CD14-positive monocyte (primary cell): ENCODE data around the gene TMEM192. TPM values are rescaled to one million over a fixed set of nuclear protein-coding genes. Genes with fewer than 3 reads are reported as not detected.

ENCODE experiments used
- DNase-seq, 3 donors: peaks; one replicate each; pipeline ENCODE4 v3.0.0-alpha.2; 2011 to 2022
- H2AFZ ChIP-seq: 2 replicates; pipeline ENCODE4 v1.6.0; 2012; ENCODE audit warnings: mild to moderate bottlenecking, low read depth, low read length, inconsistent platforms; ENCODE audit not compliant: insufficient read depth, poor library complexity, severe bottlenecking
- H3K27ac ChIP-seq, 2 donors: 1 replicate in 1 of 2; 2 replicates in 1 of 2; pipeline ENCODE4 v1.5.1; 2012 to 2013; ENCODE audit warnings: low read length in 2 of 2, control low read depth in 1 of 2, inconsistent platforms in 1 of 2, low read depth in 1 of 2, mild to moderate bottlenecking in 1 of 2
- H3K27me3 ChIP-seq, 2 donors: one replicate each; pipeline versions ENCODE4 v1.6.0 to v1.6.1; 2011 to 2013; ENCODE audit warnings: low read length in 2 of 2; ENCODE audit not compliant: control insufficient read depth in 2 of 2, insufficient read depth in 2 of 2
- H3K36me3 ChIP-seq, 2 donors: replicated peaks in 1 of 2; 1 replicate in 1 of 2; 2 replicates in 1 of 2; pipeline versions ENCODE4 v1.5.1 to v1.6.1; 2012 to 2013; ENCODE audit warnings: low read length in 2 of 2, control low read depth in 1 of 2, inconsistent platforms in 1 of 2, mild to moderate bottlenecking in 1 of 2; ENCODE audit not compliant: insufficient read depth in 2 of 2, control insufficient read depth in 1 of 2
- H3K4me1 ChIP-seq, 2 donors: 1 replicate in 1 of 2; 2 replicates in 1 of 2; pipeline versions ENCODE4 v1.5.1 to v1.6.1; 2012 to 2013; ENCODE audit warnings: low read length in 2 of 2, control low read depth in 1 of 2, inconsistent platforms in 1 of 2, mild to moderate bottlenecking in 1 of 2, moderate library complexity in 1 of 2; ENCODE audit not compliant: insufficient read depth in 2 of 2, control insufficient read depth in 1 of 2
- H3K4me2 ChIP-seq: replicated peaks from 2 replicates; pipeline ENCODE3; 2012; ENCODE audit warnings: low read length, moderate library complexity, mild to moderate bottlenecking; ENCODE audit not compliant: poor library complexity, severe bottlenecking; ENCODE audit errors: extremely low read depth
- H3K4me3 ChIP-seq, 3 experiments: fragments of 200-600 bp in 1 of 3; sonication (generic) in 1 of 3; replicated peaks in 1 of 3; 1 replicate in 2 of 3; 2 replicates in 1 of 3; pipeline ENCODE4 v1.5.1; 2011 to 2013; ENCODE audit warnings: low read length in 3 of 3, mild to moderate bottlenecking in 3 of 3, control low read depth in 2 of 3, low read depth in 2 of 3, inconsistent platforms in 1 of 3, moderate library complexity in 1 of 3
- H3K79me2 ChIP-seq: 2 replicates; pipeline ENCODE4 v1.6.0; 2012; ENCODE audit warnings: mild to moderate bottlenecking, control low read depth, inconsistent platforms, low read length, moderate library complexity; ENCODE audit not compliant: insufficient read depth
- H3K9ac ChIP-seq: 2 replicates; pipeline ENCODE4 v1.6.0; 2017; ENCODE audit warnings: low read length, mild to moderate bottlenecking; ENCODE audit not compliant: insufficient read depth, poor library complexity, severe bottlenecking
- H3K9me3 ChIP-seq, 2 donors: replicated peaks in 1 of 2; 1 replicate in 1 of 2; 2 replicates in 1 of 2; pipeline versions ENCODE4 v1.5.1 to v1.6.1; 2012 to 2013; ENCODE audit warnings: low read length in 2 of 2, control low read depth in 1 of 2; ENCODE audit not compliant: control insufficient read depth in 1 of 2, insufficient read depth in 1 of 2
- H4K20me1 ChIP-seq: 2 replicates; pipeline ENCODE4 v1.6.0; 2012; ENCODE audit warnings: mild to moderate bottlenecking, low read length, control low read depth, moderate library complexity; ENCODE audit not compliant: insufficient read depth
- H3K27ac Mint-ChIP-seq, 7 donors: one replicate each; pipeline ENCODE4 v1.8.0; 2020; ENCODE audit warnings: mild to moderate bottlenecking in 7 of 7, mixed read lengths in 7 of 7, moderate library complexity in 6 of 7, inconsistent platforms in 2 of 7
- H3K27me3 Mint-ChIP-seq, 3 donors: one replicate each; pipeline ENCODE4 v1.8.0; 2021 to 2022; ENCODE audit warnings: low read depth in 3 of 3, mild to moderate bottlenecking in 3 of 3, mixed read lengths in 3 of 3, moderate library complexity in 3 of 3, inconsistent platforms in 1 of 3
- H3K36me3 Mint-ChIP-seq, 2 donors: one replicate each; pipeline ENCODE4 v1.8.0; 2020; ENCODE audit warnings: mixed read lengths in 2 of 2, inconsistent platforms in 1 of 2, mild to moderate bottlenecking in 1 of 2
- H3K4me1 Mint-ChIP-seq: one replicate; pipeline ENCODE4 v1.8.0; 2020; ENCODE audit warnings: mild to moderate bottlenecking, mixed read lengths
- H3K4me3 Mint-ChIP-seq, 2 donors: one replicate each; pipeline ENCODE4 v1.8.0; 2020; ENCODE audit warnings: mild to moderate bottlenecking in 2 of 2, mixed read lengths in 2 of 2, moderate library complexity in 1 of 2
- H3K9me3 Mint-ChIP-seq, 7 donors: one replicate each; pipeline ENCODE4 v1.8.0; 2020 to 2022; ENCODE audit warnings: mixed read lengths in 7 of 7, mild to moderate bottlenecking in 6 of 7, moderate library complexity in 6 of 7, inconsistent platforms in 2 of 7
- WGBS: methylation state at CpG from one replicate; pipeline ENCODE4 v1.1.5; 2013; ENCODE audit warnings: missing lambda C conversion rate; ENCODE audit not compliant: insufficient coverage; 5-methylcytosine and 5-hydroxymethylcytosine counted together
- intact Hi-C, 2 donors: fragments of 100-400 bp; cut with micrococcal nuclease; formaldehyde crosslinking; loops; one replicate each; pipeline versions ENCODE4 v1.15.0 to v1.15.1; 2023
- polyA plus RNA-seq, 3 donors: library from polyadenylated mRNA; depleted of rRNA in 1 of 3; unstranded in 2 of 3; stranded (reverse) in 1 of 3; fragments of 300-500 nt in 2 of 3; fragments of >200 nt in 1 of 3; fragmentation: Illumina TruSeq in 2 of 3; gene quantifications; 1 replicate in 2 of 3; 2 replicates in 1 of 3; pipeline ENCODE4 v1.2.3, GENCODE V29; 2012 to 2021
- TF ChIP-seq, protein P1 (sequence below): fragments of 200-600 bp; IDR thresholded peaks from one replicate; pipeline ENCODE4 v1.8.0; 2022; ENCODE audit warnings: antibody characterized with exemption, mild to moderate bottlenecking

The TMEM192 gene
- polyA plus RNA-seq, 3 donors = 7.3 to 22.4 (median 15.5) TPM

DNA sequence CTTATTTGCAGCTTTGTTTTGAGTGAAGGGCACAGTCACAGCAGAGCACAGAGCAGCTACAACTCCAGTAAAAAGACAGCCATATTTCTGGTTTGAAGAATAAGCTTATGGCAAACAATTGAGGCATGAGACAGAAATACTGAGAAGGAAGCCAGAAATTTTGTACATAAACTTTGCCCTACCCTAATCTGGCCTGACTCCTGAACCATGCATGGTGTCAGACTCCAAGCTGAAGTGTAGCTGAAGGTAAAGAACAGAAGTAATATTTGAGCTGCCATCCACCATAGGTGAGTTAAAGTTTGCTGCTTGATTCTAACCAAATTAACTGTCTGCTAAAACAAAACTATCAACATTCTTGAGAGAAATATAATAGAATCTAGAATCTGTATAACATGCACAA is 24.5 kb upstream of the TMEM192 start:
- Mint-ChIP-seq H3K27ac (no peak overlapping the region), H3K36me3 (peaks cover 0 to 2% of the 10 kb centered on the region in 2 donors), H3K4me3 (no peak overlapping the region), H3K4me1 (peaks cover 27% of the 10 kb centered on the region), H3K27me3 (peaks cover 0 to 3% (median 2%) of the 10 kb centered on the region in 3 donors), H3K9me3 (peaks cover 0 to 5% (median 0%) of the 10 kb centered on the region in 7 donors)
- Histone ChIP-seq H3K4me3 (no peak overlapping the region), H3K4me1 (peaks cover 25 to 28% of the 10 kb centered on the region in 2 donors), H2AFZ (no peak overlapping the region), H3K36me3 (no peaks in the 10 kb centered on the region), H3K27ac (no peak overlapping the region), H3K27me3 (no peaks in the 10 kb centered on the region), H4K20me1 (no peaks in the 10 kb centered on the region), H3K4me2 (no peak overlapping the region), H3K79me2 (no peaks in the 10 kb centered on the region), H3K9ac (no peak overlapping the region), H3K9me3 (no peaks in the 10 kb centered on the region)
- intact Hi-C loops = loop anchor here in 1 of 2 donors (10.0 kb wide), 1 partner anchor 68 kb away; the partner anchor contains the start of gene KLHL2
- TF ChIP-seq, protein P1, sequence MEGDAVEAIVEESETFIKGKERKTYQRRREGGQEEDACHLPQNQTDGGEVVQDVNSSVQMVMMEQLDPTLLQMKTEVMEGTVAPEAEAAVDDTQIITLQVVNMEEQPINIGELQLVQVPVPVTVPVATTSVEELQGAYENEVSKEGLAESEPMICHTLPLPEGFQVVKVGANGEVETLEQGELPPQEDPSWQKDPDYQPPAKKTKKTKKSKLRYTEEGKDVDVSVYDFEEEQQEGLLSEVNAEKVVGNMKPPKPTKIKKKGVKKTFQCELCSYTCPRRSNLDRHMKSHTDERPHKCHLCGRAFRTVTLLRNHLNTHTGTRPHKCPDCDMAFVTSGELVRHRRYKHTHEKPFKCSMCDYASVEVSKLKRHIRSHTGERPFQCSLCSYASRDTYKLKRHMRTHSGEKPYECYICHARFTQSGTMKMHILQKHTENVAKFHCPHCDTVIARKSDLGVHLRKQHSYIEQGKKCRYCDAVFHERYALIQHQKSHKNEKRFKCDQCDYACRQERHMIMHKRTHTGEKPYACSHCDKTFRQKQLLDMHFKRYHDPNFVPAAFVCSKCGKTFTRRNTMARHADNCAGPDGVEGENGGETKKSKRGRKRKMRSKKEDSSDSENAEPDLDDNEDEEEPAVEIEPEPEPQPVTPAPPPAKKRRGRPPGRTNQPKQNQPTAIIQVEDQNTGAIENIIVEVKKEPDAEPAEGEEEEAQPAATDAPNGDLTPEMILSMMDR = no peak
- no peak for DNase-seq

DNA sequence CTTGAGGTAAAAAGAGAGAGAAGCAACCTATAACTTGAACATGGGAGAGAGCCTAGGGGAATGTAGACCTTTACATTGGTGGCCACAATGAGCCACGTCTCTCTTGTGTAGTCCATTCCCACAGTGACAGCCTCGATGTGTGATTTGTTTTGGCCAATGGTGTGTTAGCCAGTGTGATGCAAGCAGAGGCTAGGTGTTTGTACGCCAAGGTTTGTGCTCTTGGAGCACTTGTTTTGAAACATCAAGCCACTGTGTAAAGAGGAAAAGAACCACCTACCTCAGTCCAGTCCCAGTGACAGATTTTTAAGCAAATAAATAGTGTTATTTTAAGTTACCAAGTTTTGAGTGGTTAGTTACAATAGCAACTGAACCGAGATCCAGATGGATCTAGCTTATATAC is 23.9 kb upstream of the TMEM192 start:
- H3K79me2 ChIP-seq = no peaks in the 10 kb centered on the region
- no peaks in the 10 kb centered on the region for H3K36me3 ChIP-seq
- H3K27ac Mint-ChIP-seq = no peak overlapping the region
- no peak overlapping the region for H3K4me3 Mint-ChIP-seq
- H3K4me1 Mint-ChIP-seq = peaks cover 28% of the 10 kb centered on the region
- no peak for DNase-seq
- 100% methylated on average over 1 of the region's 4 CpGs for WGBS
- H3K27me3 ChIP-seq = no peaks in the 10 kb centered on the region
- no peak overlapping the region for H3K27ac ChIP-seq
- intact Hi-C loops = loop anchor here in 1 of 2 donors (10.0 kb wide), 1 partner anchor 68 kb away; the partner anchor contains the start of gene KLHL2
- TF ChIP-seq, protein P1 = no peak
- no peak overlapping the region for H3K4me2 ChIP-seq
- no peak overlapping the region for H3K9ac ChIP-seq
- H3K27me3 Mint-ChIP-seq = peaks cover 0 to 3% (median 2%) of the 10 kb centered on the region in 3 donors
- H3K4me1 ChIP-seq = peaks cover 25 to 31% of the 10 kb centered on the region in 2 donors
- H3K9me3 Mint-ChIP-seq = peaks cover 0 to 5% (median 0%) of the 10 kb centered on the region in 7 donors
- H3K9me3 ChIP-seq = no peaks in the 10 kb centered on the region
- no peak overlapping the region for H3K4me3 ChIP-seq
- no peak overlapping the region for H2AFZ ChIP-seq
- H3K36me3 Mint-ChIP-seq = peaks cover 0 to 2% of the 10 kb centered on the region in 2 donors
- no peaks in the 10 kb centered on the region for H4K20me1 ChIP-seq
